Stimulated activated CD4-positive, alpha-beta T cell treated with anti-CD3 and anti-CD28 coated beads, Interleukin-4, amount 100 ng/mL, for 24 hours (primary cell): Measurements from ENCODE around the gene ZNF639.
"Not testable (repeated sequence)": the region's sequence is repeated elsewhere in the genome, so short reads cannot be mapped to it uniquely, and the experiment has no call there.

Experiments
- DNase-seq: peaks from one replicate; pipeline ENCODE4 v3.0.0-alpha.2; 2020

The ZNF639 gene, protein sequence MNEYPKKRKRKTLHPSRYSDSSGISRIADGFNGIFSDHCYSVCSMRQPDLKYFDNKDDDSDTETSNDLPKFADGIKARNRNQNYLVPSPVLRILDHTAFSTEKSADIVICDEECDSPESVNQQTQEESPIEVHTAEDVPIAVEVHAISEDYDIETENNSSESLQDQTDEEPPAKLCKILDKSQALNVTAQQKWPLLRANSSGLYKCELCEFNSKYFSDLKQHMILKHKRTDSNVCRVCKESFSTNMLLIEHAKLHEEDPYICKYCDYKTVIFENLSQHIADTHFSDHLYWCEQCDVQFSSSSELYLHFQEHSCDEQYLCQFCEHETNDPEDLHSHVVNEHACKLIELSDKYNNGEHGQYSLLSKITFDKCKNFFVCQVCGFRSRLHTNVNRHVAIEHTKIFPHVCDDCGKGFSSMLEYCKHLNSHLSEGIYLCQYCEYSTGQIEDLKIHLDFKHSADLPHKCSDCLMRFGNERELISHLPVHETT

DNA sequence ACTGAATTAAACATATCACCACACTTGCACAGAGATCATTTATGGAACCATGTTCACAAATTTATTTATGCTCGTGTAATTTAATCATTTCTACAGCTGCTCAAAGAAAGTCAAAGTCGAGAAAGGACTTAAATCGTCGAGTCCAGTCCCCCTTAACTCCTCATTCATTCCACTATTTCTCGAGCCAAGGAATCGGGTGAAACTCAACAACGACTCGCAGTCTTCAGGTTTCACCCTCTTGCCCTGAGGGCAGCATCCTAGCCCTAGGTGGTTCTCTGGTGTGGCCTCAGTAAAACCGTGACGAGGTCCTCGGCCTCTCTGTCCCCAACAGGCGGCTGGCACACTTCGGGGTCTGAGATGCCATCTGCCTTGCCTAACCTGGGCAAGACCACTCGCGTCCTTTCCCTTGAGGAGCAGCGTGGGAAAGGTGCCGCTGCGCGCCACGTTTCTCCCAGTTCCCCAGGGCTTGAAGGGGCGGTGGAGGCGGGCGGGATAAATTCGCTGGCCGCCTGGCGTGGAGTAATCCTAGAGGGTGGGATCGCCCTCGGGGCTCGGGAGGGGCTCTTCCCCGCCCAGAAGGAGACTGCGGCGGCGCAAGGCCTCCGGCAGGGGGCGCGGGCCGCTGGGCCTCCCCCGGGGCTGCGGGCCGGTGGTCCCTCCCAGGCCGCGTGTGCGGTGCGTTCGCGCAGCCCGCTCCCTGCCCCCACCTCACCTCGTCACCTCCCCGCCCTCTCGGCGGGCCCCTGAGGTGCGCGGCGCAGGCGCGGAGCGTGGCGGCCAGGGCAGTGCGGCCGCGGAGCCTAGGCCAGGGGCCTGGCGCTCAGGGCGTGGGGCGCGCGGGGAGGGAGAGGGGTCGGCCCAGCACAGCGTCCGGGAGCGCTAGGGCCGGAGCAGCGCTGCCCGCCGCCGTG, at the start of gene ZNF639:
TSS of gene ZNF639 (plus strand) at position 746 of the 911 bp plus-strand sequence. CDS start 5,263 bp downstream, outside the sequence.
- peak; percentile 84 for DNase-seq

DNA sequence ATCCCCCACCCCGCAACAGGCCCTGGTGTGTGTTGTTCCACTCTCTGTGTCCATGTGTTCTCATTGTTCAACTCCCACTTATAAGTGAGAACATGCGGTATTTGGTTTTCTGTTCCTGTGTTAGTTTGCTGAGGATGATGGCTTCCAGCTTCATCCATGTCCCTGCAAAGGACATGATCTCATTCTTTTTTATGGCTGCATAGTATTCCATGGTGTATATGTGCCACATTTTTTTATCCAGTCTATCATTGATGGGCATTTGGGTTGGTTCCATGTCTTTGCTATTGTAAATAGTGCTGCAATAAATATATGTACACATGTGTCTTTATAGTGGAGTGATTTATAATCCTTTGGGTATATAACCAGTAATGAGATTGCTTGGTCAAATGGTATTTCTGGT, 48.4 kb upstream of the ZNF639 start:
- not testable (repeated sequence) for DNase-seq

DNA sequence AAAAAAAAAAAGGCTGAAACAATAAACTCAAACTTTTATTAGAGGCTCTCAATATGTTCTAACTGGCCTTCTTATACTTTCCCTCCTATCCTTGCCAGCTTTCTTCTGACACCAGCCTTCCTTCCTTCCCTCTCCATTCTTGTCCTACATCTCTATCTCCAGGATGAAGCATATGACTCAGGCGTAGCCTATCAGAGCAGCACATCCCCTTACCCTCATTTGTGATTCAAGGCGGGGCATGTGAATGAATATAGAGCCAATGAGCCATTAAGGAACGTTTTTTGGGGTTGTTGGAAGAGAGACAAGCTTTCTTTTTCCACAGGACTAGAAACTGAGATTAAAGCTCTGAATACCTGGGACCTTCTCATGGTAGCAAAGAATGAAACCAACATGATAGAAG, 46.8 kb upstream of the ZNF639 start:
- DNase-seq, result no peak

DNA sequence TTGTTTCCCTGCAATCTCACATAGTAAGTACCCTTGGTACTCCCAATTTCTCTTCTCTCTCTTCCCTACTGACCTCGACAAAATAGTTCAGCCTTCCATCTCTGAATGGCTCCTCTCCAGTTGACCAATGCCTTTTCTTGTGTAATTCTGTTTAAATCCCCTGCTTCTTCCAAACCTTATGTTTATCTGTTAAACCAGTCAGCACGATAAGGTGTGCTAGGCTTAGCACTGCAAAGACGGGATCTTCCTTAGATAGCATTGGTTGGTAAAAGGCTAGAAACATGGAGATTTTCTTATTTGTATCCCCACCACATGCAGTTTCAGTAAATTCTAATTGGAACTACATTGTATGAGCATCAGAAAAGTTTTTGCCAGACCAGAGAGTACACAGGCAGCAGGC, 46.1 kb upstream of the ZNF639 start:
- DNase-seq, result no peak

DNA sequence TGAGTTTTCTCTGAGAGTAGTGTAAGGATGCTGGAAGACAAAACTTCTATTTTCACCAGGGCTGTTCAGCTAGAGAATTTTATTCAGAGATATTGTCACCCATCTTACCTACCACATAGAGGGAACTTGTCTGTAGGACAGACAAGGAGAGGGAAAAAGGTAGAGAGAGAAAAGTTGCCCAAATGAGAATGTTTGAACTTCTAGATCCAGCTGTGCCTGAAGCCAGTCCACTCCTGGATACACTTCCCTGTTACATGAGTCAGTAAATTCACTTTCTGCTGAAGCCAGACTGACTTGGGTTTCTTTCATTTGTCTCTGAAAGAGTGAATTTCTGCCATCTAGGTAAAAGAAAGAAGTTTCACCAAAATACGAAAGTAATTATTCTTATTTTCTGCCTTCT, 44.7 kb upstream of the ZNF639 start:
- no peak for DNase-seq

DNA sequence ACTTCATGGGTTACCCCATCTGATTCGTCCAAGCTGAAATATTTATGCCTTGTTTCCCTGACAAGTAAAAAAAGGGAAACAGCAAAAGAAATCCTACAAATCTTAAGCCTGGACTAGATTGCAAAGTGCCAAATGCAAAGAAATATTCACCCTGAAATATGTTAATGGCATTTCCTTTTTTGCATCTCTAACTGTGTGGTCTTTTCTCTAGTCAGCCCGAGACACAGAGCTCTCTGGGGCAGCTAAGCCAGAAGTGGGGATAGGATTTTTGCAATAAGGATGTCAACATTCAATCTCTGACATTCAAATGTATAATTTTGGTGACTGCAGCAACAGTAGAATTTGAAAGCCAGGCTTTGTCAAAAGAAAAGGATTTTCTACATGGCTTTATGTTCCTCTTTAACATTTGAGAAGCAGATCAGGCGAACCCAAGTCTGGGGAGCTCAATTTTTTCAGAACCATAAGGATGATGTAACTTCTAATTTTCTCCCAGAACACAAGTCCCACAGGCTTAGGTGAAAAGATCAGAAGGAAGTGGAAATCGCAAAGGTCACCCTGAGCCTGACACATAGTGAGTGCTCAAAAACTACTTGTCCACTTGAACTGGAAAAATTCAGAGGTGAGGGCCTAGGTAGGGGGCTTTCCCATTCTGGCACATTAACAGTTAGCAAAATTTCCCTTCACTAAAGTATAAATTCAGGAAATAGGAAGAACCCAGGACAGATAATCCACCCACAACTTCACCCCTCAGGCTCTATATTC, 43.7 kb upstream of the ZNF639 start:
- DNase-seq, result no peak

DNA sequence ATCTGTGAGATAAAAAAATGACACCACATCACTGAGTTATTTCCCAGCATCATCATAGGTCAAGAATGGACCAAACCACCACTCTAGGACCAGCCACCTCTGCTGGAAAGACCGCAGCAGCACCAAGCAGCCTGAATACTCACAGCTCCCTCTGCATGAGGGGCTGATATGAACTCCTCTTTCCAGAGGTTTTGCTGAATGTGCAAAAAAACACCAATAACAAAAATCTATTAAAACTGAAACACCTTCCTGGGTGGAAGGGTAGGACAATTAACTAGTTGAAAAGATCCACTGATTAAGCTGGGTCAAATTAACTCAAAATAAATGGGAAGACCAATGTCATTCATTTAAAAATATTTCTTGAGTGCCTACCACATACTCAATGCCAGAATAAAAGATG, 43.0 kb upstream of the ZNF639 start:
- DNase-seq, result no peak

DNA sequence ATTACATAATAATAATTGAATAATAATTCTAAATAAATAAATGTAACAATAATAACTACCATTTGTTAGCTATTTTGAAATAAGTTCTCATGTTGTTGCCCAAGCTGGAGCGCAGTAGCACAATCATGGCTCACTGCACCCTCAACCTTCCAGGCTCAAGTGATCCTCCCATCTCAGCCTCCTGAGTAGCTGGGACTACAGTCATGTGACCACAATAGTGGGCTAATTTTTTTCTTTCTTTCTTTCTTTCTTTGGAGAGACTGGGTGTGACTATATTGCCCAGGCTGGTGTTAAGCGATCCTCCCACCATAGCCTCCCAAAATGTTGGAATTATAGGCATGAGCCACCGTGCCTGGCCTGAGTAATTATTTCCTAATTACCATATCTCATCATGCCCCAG, 41.0 kb upstream of the ZNF639 start:
- no peak for DNase-seq

DNA sequence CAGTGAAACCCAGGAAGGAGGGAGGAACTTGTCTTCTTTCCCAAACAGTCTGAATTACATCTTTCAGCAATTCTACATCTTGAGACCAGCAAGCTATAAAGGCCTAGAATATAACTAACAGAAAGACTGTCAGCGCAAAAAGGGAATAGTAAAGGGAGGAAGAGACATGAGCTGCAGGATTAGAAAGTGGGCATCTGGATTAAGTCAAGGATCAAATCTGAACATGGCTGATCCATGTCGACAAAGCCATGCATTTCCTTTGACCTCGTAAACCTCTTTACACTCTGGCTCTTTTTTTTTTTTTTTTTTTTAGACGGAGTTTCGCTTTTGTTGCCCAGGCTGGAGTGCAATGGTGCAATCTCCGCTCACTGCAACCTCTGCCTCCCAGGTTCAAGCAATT, 36.5 kb upstream of the ZNF639 start:
- DNase-seq, result no peak

DNA sequence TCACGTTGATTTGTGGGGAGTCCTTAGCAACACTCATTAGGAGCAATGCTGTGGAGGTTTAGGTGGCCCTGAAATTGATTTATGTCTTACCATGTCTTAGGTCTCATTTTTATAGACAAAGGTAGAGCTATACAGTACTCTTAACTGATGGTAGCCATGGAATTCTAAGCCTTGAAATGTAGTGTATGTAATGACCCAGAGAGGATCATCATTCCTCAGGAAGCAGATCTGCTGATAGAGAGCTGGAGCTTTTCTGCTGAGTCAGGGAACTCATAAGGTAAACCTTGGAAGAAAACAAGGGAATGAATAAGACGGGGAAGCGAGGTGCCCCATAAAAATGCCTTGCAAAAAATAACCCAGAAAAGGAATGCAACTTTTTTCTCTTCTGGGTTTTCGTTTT, 34.0 kb upstream of the ZNF639 start:
- no peak for DNase-seq

DNA sequence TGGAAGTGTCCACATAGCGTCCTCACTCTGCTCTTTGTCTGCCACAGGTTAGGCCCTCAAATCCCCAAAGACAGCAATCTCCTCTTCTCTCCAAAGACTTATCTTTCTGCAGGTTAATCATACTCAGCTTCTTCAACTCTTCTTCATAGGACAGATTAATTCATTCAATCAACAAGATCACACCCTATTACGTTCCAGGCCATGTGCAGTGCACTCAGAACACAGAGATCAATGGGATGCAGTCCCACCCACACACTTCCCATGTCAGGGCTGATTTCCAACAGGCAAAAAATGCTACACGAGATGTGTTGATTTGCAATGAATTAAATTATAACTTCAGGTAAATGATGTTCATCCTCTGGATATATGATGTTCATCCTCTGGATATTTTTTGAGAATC, 33.5 kb upstream of the ZNF639 start:
- DNase-seq, result no peak

DNA sequence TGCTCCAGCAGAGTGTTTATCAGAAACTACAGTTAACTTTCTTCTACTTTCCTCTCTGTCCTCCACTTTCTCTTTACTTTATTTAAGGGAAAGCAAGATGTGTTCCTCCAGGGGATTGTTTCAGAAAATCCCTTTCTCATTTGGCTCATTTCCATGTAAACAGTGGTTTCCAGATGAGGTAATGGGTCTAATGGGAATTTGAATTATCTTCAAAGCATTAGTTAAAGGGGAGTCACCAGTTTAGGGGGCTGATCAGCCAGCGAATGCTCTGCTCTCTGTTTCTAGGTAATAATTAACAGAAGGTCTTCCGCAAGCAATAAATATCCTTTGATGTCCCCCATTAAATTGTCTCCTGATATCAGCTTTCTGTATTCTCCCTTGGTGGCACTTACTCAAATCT, 30.4 kb upstream of the ZNF639 start:
- no peak for DNase-seq

DNA sequence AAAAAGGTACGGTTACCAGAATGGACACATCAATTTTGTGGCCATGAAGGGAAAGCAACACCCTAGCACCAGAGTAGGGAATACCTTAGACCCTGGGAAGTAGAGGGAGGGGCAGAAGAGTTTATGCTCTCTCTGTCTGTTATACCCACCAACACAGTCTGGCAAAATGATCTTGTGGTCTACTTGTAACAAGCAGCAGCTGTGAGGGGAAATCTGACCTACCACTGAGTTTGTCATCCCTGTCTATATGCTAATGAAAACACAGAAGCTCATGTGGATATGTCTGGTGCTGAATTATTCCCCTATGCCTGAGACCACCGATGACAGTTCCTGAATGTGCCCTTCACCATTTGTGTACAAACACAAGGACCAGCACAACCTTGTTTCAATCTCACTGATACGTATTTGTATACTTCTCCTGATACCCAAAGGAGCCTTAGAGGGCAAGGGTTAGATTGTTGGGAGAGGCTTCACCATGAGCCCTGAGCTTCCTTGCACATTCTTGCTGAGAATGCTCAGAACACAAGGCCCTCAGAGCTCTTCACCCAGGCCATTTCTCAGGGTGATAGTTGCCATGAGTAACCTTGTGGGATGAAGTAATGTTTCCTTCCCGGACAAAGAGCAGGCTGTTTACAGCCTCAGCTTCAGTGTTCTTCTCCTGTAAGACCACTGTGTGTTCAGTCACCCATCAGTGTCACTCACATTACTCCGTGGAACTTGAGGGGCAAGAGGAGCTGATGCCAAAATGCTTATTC, 24.7 kb upstream of the ZNF639 start:
- no peak for DNase-seq

DNA sequence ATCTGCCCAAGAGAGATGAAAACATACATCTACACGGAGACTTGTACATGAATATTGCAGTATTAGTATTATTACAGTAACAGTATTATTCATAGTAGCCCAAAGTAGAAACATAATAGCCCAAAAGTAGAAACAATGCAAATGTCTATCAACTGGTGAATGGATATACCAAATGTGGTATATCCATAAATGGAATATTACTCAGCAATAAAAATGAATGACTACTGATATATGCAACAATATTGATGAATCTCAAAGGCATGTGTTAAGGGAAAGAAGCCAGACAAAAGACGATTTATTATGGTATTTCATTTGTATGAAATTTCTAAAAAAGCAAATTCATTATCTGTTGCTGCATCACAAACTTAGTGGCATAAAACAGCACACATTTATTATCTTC, 23.5 kb upstream of the ZNF639 start:
- DNase-seq, result no peak

DNA sequence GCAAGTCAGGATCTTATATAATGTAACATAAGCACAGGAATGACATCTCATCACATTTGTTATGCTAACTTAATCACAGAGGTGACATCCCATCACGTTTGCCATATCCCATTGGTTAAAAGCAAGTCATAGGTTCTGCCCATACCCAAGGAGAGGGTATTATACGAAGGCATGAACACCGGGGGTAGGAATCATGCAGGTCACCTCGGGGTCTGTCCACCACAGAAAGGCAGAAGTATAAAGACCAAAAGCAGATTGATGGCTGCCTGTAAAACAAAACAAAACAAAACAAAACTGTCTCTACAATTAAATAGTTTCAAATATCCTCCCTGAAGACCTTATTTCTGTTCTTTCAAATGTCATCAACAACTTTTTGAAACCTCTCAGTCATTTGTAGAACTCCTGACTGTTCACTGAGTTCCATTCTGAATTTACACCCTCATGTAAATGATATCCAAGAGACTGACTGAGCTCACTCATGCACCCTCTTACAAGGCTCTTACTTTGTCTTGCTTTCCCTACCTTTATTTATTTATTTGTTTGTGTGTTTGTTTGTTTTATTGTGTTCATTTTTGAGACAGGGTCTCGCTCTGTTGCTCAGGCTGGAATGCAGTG, 22.7 kb upstream of the ZNF639 start:
- no peak for DNase-seq

DNA sequence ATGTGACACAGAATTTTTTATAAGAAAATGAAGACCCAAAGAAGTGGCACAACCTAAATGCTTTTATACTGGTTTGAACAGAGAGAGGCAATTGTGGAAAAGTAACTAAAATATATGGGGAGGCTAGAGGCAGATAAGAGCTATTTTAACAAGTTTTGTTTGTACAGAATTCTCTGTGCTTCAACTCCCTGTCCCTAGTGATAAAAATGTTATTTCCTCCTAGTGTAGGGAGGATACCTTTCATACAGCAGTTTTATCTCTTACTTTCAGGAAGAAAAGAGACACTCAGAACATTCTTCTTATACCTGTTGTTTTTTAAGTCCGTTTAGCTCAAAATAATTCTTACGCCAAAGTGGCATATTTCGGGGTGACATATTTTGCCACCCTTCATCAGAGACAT, 21.2 kb upstream of the ZNF639 start:
- DNase-seq, result no peak

DNA sequence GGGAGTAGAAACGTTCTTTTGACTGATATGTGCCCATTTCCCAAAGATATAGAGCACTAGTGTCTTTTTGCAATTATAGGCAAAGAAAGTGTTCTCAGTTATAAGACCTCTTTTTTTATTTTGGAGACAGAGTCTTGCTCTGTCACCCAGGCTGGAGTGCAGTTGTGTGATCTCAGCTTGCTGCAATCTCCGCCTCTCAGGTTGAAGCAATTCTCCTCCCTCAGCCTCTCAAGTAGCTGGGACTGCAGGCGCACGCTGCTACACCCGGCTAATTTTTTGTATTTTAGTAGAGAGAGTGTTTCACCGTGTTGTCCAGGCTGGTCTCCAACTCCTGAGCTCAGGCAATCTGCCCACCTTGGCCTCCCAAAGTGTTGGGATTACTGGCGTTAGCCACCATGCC, 20.7 kb upstream of the ZNF639 start:
- DNase-seq, result no peak

DNA sequence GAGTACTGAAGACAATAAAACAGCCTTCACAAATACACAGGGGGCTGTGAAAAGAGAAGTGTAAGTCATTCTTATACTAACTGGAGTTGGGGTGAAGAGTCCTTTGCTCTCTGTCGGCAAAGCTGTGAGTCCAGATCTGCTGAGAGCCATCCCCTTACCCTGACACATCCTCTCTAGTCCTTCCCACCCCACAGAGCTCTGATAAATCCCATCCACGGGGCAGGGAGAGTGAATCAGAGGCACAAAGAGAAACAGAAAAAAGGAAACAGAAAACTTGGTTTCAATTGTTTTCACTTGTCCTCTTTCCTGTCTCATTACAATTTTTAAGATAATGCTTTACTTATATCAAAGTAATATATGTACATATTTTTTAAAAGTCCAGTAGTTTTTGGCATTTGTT, 18.2 kb upstream of the ZNF639 start:
- no peak for DNase-seq

DNA sequence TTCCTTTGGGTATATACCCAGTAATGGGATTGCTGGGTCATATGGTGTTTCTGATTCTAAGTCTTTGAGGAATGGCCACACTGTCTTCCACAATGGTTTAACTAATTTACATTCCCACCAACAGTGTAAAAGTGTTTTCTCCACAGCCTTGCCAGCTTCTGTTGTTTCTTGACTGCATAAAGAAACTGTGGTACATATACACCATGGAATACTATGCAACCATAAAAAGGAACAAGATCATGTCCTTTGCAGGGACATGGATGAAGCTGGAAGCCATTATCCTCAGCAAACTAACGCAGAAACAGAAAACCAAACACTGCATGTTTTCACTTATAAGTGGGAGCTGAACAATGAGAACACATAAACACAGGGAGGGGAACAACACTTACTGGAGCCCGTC, 15.5 kb upstream of the ZNF639 start:
- DNase-seq, result not testable (repeated sequence)

DNA sequence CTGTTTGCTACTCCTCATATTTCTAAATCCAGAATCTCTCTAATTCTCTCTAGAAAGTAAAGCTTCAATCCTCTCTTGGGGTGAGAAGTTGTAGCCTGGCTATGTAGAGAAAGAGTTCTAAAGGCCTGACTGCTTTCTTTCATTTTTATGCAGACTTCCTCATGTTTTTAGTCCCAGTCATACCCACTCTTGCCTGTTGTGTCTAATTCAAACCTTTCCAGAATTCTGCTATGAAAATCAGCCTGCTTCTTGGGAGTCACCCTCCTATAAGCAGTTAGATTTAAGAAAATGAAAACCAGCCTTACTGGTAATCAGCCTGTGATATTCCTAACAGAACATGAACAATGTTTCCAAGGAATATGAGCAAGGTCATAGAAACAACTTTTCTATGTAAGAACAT, 14.8 kb upstream of the ZNF639 start:
- no peak for DNase-seq

DNA sequence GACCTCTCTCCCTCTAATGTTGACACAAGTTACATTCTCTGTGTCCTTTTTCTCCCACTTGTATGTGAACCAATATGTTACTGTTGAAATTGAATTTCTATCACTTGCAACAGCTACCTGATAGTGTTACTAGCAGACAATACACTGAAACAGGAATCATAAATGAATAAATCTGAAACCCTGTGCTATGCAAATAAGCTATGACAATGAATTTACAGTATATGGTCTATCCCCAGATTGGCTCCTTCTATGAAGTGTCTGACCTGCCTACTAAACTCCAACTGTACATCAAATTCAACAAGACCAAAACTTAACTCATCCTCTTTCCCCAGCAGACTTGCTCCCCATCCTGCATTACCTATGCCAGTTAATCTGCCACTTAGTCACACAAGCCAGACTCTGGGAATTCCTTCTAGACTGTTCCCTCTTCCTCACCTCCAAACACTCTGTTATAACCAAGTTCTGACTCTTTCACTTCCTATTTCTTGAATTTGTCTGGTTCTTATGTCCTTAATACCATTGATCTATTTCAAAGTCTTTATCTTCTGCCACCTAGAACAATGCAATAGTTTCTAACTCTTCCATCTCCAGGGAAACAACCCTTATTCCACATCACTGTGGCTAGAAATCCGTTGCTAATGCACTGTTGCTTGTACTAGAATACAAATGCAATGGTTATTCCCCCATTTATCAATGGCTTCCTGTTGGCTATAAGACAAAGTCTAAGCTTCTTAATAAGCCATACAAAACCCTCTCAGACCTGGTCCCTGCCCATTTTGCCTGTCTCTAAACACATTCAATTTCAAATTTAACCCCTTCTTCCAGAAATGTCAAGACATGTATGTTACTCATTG, 13.4 kb upstream of the ZNF639 start:
- no peak for DNase-seq
